MM.1S (cell line): ENCODE results near the gene EPHA7.

Source experiments
- CTCF ChIP-seq: fragments of 300-600 bp; sonication (generic); IDR thresholded peaks from 2 replicates; pipeline ENCODE4 v1.5.1; 2016; ENCODE audit warnings: antibody characterized with exemption, low read length, mixed read lengths
- EZH2phosphoT487 ChIP-seq: fragments of 300-600 bp; sonication (generic); IDR thresholded peaks from 2 replicates; pipeline ENCODE4 v1.6.1; 2018; ENCODE audit warnings: antibody characterized with exemption, low read length

GRCh38 chr6:93194480-93194879 is 224.9 kb downstream of the EPHA7 start:
- no peak for TF ChIP-seq EZH2phosphoT487
- TF ChIP-seq CTCF: no peak
